Cardiac fibroblast (primary cell): ENCODE measurements around the gene PEX5L.
A peak's percentile ranks its signal among the peaks of the same experiment; 100 is the strongest.

ENCODE experiments used
- DNase-seq, 2 donors: peaks; one replicate each; pipeline versions ENCODE4 v3.0.0 to v3.0.0-alpha.2; 2010; ENCODE audit warnings: low read depth in 2 of 2
- H3K4me3 ChIP-seq, 2 donors: replicated peaks in 1 of 2; 1 replicate in 1 of 2; 2 replicates in 1 of 2; pipeline ENCODE4 v1.5.1; 2011; ENCODE audit warnings: low read depth in 2 of 2, low read length in 2 of 2, mild to moderate bottlenecking in 2 of 2, moderate library complexity in 1 of 2
- CTCF ChIP-seq: IDR thresholded peaks from one replicate; pipeline ENCODE4 v1.5.1; 2011; ENCODE audit warnings: low read depth, mild to moderate bottlenecking, low read length, inconsistent platforms

PEX5L gene

GRCh38 chr3:179943117-179943880 lies 93.4 kb downstream of the PEX5L start:
- TF ChIP-seq CTCF: no peak
- H3K4me3 ChIP-seq: no peak overlapping the region
- no peak for DNase-seq

- H3K4me3 ChIP-seq: peak overlapping the region in 1 of 2 donors; percentile 26
- no peak for DNase-seq
- TF ChIP-seq CTCF: no peak
Measured at GRCh38 chr3:179942553-179943075, 94.1 kb downstream of the PEX5L start.

DNA sequence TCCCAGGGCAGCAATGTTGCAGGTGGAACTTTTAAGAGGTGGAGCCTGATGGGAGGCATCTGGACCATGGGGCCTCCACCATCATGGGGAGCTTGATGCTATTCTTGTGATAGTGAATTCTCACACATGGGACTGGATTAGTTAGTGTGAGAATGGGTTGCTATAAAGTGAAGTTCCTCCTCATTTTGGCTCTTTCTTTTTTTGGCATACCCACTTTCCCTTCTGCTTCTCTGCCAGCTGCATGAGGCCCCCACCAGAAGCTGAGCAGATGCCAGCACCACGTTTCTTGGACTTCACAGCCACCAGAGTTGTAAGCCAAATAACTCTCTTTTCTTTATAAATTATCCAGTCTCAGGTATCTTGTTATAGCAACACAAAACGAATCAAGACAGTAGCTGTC lies 101.0 kb downstream of the PEX5L start:
- H3K4me3 ChIP-seq: no peak overlapping the region
- TF ChIP-seq CTCF: no peak
- DNase-seq: no peak

DNA sequence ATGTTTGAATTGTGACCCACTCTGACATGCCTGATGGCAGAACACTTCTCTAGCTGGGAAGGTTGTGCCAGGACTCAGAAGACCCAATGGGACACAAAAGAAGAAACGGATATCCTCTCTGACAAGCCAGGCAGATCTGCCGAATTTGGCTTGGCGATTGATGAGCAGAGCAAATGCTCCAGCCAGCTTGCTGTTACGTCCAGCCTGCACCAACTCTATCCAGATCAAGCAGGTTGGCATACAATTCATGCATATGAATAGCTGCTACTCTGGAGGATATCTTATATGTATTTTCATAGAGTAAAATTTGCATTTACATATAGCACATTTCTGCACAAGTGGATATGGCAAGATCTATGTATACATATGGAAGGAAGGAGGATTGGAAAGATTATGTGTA lies 102.8 kb downstream of the PEX5L start:
- no peak for TF ChIP-seq CTCF
- DNase-seq: no peak
- no peak overlapping the region for H3K4me3 ChIP-seq

DNA sequence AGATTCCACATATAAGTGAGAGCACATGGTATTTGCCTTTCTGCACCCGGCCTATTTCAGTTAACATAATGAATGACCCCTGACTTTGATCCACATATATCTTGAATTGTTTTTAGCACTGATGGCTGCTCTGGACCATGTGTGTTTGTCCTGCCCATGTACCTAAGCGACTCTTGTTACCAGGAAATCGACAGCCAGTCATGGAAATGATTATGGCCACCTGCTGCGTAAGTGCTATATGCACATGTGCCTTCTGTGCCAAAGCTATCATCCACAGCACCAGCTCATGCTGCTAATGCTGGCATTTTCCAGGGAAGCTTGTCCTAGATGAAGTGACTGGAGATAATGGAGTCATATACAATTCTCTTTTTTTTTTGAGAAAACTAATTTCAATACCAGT lies 103.7 kb downstream of the PEX5L start:
- TF ChIP-seq CTCF: no peak
- H3K4me3 ChIP-seq: no peak overlapping the region
- no peak for DNase-seq

GRCh38 chr3:179932674-179933073 lies 104.1 kb downstream of the PEX5L start:
- no peak for TF ChIP-seq CTCF
- H3K4me3 ChIP-seq: no peak overlapping the region
- no peak for DNase-seq
